Mammary epithelial cell (primary cell): ENCODE results near the gene SPTB.

Experiments
- CTCF ChIP-seq, 2 donors: IDR thresholded peaks in 1 of 2; conservative IDR thresholded peaks in 1 of 2; 2 replicates each; pipeline ENCODE4 v1.5.1; 2011 to 2012; ENCODE audit warnings: inconsistent platforms in 2 of 2, low read length in 2 of 2, mild to moderate bottlenecking in 2 of 2, control low read depth in 1 of 2, low read depth in 1 of 2; ENCODE audit not compliant: insufficient read depth in 1 of 2; ENCODE audit errors: extremely low read depth in 1 of 2
- EZH2 ChIP-seq: IDR thresholded peaks from 2 replicates; pipeline ENCODE4 v1.6.1; 2012; ENCODE audit warnings: low read length, inconsistent platforms, borderline replicate concordance

- TF ChIP-seq CTCF (conservative IDR thresholded peaks at IDR 0.05 in 1 of 2, IDR thresholded peaks at IDR 0.05 in 1 of 2; ENCODE audit: extremely low read depth in 1 of 2, insufficient read depth in 1 of 2, low read depth in 1 of 2, low read length in 2 of 2), result peak; percentile 44 to 59
- no peak for TF ChIP-seq EZH2
Measured at GRCh38 chr14:64891839-64892375, 12.2 kb upstream of the SPTB start.
